ENCODE measurements around the gene PLA2G2D.
A peak's percentile ranks its signal among the peaks of the same experiment; 100 is the strongest.

Gene PLA2G2D, protein sequence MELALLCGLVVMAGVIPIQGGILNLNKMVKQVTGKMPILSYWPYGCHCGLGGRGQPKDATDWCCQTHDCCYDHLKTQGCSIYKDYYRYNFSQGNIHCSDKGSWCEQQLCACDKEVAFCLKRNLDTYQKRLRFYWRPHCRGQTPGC

DNA sequence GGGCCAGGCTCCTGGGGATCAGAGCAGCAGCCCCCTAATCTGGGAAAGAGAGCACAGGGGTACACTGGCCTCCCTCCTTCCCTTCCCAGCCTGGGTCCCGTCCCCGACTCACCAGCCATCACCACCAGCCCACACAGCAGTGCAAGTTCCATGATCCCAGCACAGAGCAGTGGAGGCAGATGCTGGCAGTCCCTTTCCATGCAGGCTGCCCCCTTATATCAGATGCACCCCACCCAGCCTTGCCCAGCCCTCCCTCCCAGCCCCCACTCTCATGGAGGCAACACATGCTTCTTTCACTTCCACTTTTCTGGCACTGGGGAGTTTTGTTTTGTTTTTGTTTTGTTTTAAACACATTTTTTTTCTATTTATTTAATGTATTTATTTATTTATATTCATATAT lies at the start of gene PLA2G2D:
Gene PLA2G2D, minus strand, starts transcription at position 190 of the 400 bp plus-strand sequence. Its CDS starts 38 bp downstream, at position 152.
- DNase-seq (ENCODE audit: low read depth in 2 of 2) = no peak

DNA sequence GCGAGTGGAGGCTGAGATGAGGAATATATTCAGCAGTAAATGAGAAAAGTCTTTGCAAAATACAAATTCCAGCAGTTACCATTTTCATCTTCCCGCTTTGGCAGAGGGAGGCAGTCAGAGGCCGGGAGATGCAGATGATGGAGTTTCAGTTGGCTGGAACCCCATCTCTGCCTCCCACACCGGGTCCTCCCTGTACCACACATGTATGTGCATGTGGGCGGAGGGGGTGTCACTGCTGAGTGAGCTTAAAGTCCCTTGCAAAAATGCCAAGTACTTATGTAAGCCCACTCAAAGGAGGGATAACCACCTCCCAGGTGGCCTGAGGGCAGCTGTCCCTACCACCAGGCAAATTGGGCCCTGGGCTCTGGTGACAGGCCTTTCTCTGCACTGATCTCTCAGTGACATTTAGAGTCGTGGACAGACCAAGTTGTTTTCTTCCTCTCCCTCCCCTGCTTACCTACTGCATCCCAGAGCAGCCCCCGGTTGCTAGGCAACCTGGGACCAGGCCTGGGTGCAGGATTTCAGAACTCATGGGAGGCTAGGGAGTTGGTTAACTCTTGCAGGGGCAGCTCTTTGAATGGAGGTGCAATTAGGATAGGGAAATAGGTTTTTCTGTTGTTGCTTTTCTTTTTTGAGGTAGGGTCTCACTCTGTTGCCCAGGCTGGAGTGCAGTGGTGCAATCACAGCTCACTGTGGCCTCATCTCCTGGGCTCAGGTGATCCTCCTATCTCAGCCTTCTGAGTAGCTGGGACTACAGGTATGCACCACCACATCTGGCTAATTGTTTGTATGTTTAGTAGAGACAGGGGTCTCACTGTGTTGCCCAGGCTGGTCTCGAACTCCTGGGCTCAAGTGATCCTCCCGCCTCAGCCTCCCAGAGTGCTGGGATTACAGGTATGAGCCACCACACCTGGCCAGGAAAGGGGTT lies 49.5 kb upstream of the PLA2G2D start:
- no peak for DNase-seq (ENCODE audit: low read depth in 2 of 2)

DNA sequence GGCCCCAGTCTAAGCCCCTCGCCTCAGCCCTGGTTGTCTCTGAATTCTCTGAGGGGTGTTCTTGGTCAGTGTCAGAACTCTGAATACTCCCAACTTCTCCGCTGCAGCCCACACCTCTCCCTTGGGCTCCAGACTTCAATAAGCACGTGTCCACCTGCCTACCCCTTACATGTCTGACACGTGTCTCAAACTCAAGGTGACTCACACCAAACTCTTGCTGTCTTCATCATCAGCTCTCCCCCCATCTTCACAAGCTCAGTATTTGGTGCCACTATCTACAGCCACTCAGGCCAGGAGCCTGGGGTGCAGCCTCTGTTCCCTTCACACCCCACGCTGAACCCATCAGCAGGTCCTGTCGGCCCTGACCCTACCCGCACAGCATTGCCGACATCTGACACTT lies 47.8 kb upstream of the PLA2G2D start:
- no peak for DNase-seq (ENCODE audit: low read depth in 2 of 2)

DNA sequence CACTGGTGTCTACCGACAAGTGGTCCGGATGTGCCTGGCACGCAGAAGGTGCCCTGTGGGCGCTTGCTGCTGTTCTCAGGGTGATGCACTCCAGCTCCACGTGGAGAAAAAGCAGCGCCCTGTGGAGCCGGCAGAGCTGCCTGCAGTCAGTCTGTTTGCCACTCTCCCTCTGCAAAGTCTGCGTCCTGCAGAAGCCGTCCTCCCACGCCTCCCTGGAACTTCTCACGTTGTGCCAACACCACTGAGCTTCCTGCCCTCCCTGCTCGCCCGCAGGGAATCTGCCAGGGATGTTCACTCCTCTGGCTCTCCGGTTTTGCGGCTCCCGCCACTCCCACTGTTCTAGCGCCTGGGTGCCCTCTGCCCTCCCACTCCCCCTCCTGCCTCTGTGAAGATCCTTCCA lies 46.7 kb upstream of the PLA2G2D start:
- no peak for DNase-seq (ENCODE audit: low read depth in 2 of 2)

DNA sequence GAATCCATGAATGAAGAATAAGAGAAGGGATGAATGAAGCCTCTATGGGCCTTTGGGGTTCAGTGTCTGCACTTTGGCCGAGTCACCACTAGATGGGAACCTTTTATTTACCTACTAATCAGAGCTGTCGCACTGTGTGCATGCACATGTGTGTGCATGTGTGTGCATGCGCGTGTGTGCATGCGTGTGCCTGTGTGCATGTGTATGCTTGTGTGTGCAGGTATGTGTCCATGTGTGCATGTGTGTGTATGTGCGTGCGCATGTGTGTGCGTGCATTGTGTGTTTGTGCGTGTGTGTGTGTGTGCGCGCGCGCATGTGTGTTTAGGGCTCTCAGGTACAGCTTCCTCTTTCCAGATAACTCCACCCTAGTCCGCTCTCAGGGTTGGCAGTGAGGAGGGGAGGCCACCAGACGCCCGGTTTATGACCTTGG lies 46.2 kb upstream of the PLA2G2D start:
- no peak for DNase-seq (ENCODE audit: low read depth in 2 of 2)

DNA sequence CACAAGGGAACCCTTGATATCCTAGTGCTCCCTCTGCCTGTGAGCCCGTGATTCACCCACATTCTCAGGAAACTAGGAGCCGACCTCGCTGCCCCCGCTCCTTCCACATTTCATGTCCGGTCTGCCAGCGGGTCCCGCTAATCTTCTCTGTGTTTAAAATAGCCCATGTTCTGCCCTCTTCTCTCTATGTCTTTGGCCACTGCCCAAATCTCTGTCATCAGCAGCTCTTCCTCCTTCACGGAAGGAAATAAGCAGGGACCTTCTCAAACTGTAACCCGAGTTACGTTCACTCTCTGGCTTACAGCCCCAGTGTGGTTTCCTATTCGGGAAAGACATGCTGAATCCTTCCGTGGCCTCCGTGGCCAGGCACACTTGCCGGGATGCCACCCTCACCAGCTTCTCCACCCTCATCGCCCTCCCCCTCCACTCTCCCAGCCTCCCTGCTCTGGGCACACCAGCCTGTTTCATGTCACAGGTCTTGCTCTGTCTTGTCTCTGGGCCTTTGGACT lies 45.4 kb upstream of the PLA2G2D start:
- no peak for DNase-seq (ENCODE audit: low read depth in 2 of 2)

DNA sequence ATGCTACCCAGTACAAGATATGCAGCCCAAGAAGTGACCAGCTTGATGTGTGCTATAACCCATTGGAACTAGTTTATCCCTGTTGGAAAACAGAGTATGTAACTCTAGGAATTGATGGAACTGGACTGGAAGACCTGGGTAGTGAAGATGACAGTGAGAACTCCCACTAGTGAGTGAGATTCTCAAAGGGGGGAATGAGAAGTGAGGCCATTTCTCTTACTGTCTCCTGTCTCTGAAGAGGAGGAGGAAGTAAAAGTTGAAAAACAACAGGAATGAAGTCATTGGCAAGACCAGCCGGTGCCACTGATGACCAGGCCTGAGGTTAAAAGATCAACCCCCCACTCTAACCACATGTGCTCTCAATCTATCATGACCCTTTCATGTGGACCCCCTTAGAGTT lies 40.7 kb upstream of the PLA2G2D start:
- no peak for DNase-seq (ENCODE audit: low read depth in 2 of 2)

DNA sequence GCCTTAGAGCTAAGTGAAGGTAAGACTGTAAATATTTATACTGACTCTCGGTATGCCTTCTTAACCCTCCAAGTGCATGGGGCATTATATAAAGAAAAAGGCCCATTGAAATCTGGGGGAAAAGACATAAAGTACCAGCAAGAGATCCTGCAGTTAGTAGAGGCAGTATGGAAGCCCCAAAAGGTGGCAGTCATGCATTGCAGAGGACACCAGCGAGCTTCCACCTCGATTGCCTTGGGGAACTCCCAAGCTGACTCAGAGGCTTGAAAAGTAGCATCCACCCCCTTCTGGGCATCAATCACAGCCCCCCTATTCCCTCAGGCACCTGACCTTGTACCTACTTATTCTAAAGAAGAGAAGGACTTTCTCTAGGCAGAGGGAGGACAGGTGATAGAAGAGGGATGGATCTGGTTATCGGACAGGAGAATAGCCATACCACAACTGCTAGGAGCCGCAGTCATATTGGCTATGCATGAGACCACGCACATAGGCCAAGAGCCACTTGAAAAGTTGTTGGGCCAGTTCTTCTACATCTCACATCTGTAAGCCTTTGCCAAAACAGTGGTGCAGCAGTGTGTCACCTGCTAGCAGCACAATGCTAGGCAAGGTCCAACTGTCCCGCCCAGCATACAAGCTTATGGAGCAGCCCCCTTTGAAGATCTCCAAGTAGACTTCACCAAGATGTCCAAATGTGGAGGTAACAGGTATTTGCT lies 39.2 kb upstream of the PLA2G2D start:
- DNase-seq (ENCODE audit: low read depth in 2 of 2) = no peak

DNA sequence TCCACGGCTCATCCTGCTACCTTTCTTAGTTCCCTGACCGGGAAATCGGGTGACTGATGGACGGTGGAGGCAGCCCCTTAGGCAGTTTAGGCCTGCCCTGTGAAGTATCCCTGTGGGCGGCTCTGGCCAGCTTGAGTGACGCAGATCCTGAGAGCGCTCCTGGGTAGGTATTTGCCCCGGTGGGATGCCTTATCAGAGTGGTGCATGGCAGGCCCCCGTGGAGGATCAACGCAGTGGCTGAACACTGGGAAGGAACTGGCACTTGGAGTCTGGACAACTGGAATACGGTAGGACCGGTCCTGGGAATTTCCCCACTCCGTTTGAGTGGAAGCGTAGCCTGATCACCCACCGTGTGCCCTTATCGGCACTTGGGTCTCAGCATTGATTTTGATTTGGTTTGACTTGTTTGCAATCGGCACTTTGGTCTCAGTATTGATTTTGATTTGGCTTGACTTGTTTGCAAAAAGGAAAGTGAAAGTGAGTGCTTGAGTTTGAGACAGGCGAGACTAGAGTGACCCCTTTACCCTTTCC lies 35.0 kb upstream of the PLA2G2D start:
- DNase-seq (ENCODE audit: low read depth in 2 of 2) = no peak

DNA sequence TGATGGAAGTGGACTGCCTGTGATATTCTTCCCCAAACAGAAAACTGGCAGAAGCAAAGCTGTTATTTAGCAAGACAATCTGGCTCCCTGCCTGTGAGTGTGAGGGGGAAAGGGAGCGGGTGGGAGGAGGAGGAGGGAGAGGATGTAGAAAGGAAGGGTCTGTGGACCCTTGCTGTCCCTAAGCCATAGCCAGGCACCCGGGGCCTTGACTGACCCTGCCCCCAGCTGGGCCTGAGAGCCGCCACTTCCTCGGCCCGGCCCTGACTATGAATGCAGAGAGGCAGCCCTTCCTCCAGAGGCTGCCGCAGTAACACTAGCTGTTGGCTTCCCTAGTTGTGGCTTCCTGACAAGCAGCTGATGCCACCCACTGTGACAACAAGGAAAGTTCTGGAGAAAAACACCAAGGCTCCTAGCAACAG lies 33.7 kb upstream of the PLA2G2D start:
- DNase-seq (ENCODE audit: low read depth in 2 of 2) = no peak

DNA sequence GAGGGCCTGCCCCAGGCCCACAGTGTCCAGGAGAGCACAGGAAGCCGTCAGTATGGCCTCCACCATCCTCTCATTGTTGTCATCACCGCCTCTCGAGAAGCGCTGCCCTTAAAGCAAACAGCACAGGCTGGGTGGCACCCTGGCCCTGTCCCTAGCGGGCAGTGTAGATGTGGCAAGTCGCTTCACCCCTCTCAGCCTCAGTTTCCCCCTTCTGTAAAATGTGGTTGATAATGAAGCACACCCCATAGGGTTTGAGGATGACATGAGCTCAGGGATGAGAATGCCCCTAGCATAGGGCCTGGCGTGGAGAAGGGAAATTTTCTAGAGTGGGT lies 33.2 kb upstream of the PLA2G2D start:
- no peak for DNase-seq (ENCODE audit: low read depth in 2 of 2)

DNA sequence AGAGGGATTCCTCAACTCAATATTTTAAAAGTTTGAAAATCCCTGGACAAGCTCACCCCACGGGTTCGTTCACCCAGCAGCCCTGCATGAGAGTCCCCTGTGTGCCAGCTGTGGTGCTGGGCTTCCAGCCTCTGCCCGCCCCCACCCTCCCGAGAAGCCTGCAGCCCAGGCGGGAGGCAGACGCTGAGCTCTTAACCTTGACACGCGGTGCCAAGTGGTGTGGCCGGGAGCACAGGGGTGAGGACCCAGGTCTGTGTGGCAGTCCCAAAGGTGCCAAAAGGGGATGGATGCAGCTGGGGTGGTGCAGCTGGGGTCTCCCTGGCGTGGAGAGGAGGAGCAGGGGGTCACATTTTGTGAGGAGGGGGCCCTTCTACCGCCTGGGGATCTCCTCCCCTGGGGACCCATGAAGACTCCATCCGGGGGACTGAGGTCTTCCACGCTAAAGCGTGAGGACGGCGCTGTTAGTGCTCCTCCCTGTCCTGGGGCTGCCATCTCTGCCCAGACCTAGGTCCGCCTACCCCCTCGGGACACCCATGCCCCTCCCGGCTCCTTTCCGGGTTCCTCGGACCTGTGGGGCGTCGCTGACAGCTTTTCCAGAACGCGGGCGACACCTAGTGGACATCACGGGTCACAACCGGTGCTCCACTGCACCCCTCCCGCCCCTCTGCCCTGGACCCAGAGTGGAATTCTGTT lies 32.7 kb upstream of the PLA2G2D start:
- peak; percentile 51 to 57 for DNase-seq (ENCODE audit: low read depth in 2 of 2)

DNA sequence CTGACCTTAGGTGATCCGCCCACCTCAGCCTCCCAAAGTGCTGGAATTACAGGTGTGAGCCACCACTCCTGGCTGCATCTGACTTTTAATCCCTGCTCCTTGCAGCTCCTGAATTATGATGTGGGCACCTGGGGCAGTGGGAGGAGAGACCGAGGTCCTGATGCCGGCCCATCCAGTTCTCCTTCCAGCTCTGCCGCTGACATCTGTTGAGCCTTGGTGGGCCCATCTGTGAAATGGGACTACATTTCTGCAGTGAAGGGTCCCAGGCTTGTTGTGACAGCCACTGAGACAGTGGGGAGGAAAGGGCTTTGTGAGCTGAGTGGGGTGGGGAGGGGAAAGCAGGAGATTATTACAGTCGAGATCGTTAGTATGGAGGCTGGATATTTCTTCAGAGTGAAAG lies 31.6 kb upstream of the PLA2G2D start:
- DNase-seq (ENCODE audit: low read depth in 2 of 2) = no peak

DNA sequence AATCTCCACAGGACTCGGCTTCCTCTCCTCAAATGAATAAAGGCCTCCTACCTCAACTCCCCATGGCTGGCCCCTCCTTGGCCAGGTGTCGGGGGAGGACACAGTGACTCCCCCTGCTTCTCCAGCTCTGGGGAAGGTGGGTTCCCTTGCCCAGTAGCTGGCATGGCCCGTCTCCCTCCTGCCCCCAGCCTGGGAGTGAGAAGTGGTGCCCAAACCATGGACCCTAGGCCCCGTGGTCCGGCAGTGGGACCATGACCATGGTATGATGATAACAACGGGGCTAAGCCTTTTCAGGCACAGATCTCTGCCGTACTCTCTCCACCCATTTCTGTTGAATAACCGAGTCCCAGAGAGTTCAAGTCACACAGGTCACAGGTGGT lies 31.0 kb upstream of the PLA2G2D start:
- no peak for DNase-seq (ENCODE audit: low read depth in 2 of 2)

DNA sequence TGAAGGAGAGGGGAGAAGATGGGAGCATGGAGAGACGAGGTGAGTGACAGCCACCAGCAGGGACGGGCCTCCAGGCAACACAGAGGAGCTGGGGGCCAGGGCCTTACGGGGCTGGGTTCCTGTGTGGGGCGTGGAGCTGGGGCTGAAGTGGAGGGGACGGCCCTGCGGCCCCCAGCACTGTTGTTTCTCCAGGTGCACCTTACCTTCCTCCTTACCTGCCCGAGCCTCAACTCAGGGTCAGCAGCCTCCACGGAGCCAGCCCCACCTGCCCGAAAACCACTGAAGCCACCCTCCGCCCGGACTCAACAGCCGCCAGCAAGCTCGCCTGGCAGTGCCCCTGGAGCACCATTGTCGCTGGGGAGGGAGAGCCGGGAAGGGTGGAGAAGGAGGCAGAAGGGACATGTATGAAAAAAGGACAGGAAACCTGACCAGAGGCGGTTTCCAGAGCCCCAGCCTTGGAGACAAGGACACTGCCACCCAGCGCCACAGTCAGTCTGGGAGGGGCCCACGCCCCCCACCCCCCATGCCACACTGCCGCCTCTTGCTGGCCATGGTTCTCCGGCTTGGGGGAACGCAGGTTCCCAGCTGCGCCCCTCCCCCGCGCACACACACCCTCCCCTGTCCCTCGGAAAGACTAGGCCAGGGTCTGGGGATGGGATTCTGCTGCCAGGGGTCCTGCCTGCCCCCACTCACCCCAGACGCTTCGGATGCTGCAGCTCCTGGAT lies 30.4 kb upstream of the PLA2G2D start:
- DNase-seq (ENCODE audit: low read depth in 2 of 2) = no peak

DNA sequence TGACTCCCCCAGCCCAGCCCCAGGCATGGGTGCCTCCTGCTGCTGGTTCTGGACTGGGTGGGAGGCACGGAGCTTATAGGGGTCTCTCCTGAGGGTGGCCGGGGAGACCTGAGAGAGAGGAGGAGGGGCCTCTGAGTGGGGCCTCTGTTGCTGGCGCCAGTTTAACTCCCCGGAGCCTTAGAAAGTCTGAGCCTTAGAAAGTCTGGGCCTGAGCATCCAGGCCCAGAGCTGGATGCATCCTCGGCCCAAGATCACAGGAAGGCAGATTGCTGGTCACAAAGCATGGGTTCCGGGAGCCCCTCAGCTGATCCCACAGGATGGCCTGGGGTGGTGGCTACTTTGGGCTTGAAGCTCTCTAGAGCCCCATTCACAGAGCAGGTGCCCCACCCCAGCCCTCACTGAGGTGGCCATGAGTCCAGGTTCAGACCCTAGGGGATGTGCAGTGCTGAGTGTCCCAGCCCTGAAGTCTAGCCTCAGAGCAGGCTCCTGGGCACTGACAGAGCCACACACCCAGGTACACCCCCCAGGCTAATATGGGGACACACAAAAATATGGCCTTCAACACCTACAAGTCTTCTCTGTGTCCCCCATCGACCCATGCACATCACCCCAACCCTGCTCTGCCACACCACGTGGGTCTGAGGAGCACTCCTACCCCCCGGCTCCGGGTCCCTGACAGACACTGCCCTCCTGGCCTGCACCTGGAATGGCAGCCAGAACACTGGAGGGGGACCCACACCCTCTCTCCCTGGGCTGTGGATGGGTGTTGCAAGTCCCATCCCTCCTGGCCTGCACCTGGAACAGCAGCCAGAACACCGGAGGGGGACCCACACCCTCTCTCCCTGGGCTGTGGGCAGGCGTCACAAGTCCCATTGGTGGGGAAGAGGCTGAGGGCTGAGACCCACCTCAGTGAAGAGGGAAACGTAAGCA lies 29.5 kb upstream of the PLA2G2D start:
- no peak for DNase-seq (ENCODE audit: low read depth in 2 of 2)

DNA sequence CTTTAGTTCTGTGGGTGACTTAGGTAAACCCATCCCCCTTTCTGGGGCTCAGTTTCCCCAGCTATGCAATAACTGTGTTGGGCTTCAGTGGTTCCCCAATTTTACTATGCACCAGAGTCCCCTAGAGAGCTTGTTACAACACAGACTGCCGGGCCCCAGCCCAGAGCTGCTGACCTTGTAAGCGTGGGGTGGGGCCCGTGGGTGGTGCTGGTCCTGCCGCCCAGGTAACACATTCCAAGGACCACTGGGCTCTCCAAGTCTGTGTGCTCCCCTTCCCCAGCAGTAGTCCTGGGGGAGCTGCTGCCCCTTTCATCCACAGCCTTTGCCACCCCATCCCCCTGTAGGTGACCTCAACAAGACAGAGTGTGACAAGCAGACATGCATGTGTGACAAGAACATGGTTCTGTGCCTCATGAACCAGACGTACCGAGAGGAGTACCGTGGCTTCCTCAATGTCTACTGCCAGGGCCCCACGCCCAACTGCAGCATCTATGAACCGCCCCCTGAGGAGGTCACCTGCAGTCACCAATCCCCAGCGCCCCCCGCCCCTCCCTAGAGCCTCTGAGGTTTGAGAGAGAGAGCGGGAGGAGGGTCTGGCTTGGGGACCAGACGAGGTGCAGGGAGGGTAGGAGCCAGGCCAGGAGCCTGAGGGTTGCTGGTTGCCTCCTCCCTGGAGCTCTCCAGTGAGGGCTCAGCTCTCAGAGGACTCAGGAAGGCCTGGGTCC lies 28.7 kb upstream of the PLA2G2D start:
- DNase-seq (ENCODE audit: low read depth in 2 of 2) = no peak

DNA sequence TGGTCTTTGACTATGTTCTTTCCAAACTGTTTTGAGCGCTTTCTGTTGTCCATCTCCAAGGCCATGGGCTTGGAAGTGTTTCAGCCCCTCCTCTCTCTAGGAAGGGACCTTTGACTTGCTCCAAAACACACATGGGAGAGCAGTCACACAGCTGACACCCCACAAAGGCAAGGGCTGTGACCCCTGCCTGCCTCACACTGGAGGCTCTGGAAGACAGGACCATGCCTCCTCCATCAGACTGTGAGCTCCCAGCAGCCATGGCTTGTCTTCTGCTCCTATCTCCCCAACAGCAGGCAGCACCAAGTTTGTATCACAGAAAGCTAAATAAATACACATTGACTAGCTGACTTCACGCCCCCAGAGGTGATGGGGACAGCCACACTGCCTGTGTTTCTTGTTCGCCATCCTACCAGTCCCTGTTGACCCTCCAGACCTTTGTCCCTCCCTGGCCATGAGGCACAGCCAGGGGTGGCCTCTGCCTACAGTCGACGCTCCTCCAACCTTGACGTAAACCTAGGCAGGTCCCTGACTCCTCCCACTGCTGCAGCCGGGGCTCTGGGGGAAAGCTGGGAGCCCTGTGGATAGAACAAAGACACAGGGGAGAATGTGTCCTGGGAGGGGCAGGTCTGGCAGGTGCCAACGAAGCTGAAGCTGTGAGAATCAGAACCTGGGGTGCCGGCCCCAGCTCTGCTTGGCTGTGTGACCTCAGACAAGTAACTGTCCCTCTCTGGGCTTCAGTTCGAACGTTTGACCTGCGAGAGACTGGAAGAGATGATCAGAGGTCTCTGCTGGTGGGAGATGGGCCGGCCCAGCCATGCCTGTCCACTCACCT lies 24.6 kb upstream of the PLA2G2D start:
- DNase-seq (ENCODE audit: low read depth in 2 of 2) = no peak

All from activated CD8-positive, alpha-beta memory T cell treated with anti-CD3 and anti-CD28 coated beads for 4 hours (primary cell).